Right lobe of liver (tissue), 6 donors: ENCODE data around the gene DIAPH2. TPM values are rescaled to one million over a fixed set of nuclear protein-coding genes. Genes with fewer than 3 reads are reported as not detected.

Experiments
- ATAC-seq, 4 donors: fragments of 200-7000 bp; cut with Tn5 transposase; one replicate each; pipeline ENCODE4 v1.9.1; 2020; ENCODE audit warnings: mild to moderate bottlenecking in 4 of 4, moderate library complexity in 4 of 4
- DNase-seq, 3 donors: peaks; one replicate each; pipeline ENCODE4 v3.0.0-alpha.2; 2020
- H3K27ac ChIP-seq, 3 donors: fragments of 200-600 bp; one replicate each; pipeline ENCODE4 v1.8.0; 2022
- H3K27me3 ChIP-seq, 2 donors: fragments of 200-600 bp; one replicate each; pipeline ENCODE4 v1.8.0; 2022
- H3K36me3 ChIP-seq, 4 donors: fragments of 200-600 bp; sonication (generic) in 1 of 4; one replicate each; pipeline versions ENCODE4 v1.5.1 to v1.8.0; 2017 to 2022; ENCODE audit warnings: control low read depth in 1 of 4
- H3K4me1 ChIP-seq, 4 donors: fragments of 200-600 bp; sonication (generic) in 1 of 4; one replicate each; pipeline versions ENCODE4 v1.5.1 to v1.8.0; 2017 to 2022; ENCODE audit warnings: control low read depth in 1 of 4
- H3K4me3 ChIP-seq, 3 donors: fragments of 200-600 bp; one replicate each; pipeline ENCODE4 v1.8.0; 2022
- H3K9me3 ChIP-seq, 4 donors: fragments of 200-600 bp; sonication (generic) in 1 of 4; one replicate each; pipeline versions ENCODE4 v1.5.1 to v1.8.0; 2017 to 2022; ENCODE audit warnings: control low read depth in 1 of 4
- CTCF ChIP-seq, 4 donors: fragments of 200-600 bp in 3 of 4; fragments of 450-650 bp in 1 of 4; IDR thresholded peaks; one replicate each; pipeline versions ENCODE4 v1.5.1 to v1.8.0; 2016 to 2022; ENCODE audit warnings: antibody characterized with exemption in 4 of 4, mild to moderate bottlenecking in 2 of 4
- POLR2A ChIP-seq: fragments of 450-650 bp; IDR thresholded peaks from one replicate; pipeline ENCODE4 v1.6.1; 2017; ENCODE audit warnings: antibody characterized with exemption, mild to moderate bottlenecking
- WGBS: methylation state at CpG from one replicate; pipeline ENCODE4 v1.1.6; 2018; ENCODE audit warnings: low coverage, low lambda C conversion rate; ENCODE audit not compliant: insufficient coverage; ENCODE audit errors: missing lambda C conversion rate; 5-methylcytosine and 5-hydroxymethylcytosine counted together
- intact Hi-C, 2 donors: fragments of 100-400 bp; cut with DNase I; formaldehyde crosslinking; loops; one replicate each; pipeline versions ENCODE4 v1.11.2 to v1.14.1; 2022
- total RNA-seq, 6 experiments: library from RNA; depleted of rRNA in 2 of 6; stranded (reverse); fragments of >200 nt in 2 of 6; fragmentation: NEBNext Ultra II Directional in 3 of 6; extraction: Animal tissue kit (Norgen Biotek cat#: 25700) in 3 of 6; gene quantifications; one replicate each; pipeline versions ENCODE4 v1.1.0 to v1.2.4, GENCODE V29; 2016 to 2023
- donor health status: DM: no; HTN: yes; CAD: no.
- donor health status: DM: no; HTN: no; CAD: no.
- donor health status: DM: no; HTN: no; CAD: no.
- donor health status: DM: no; HTN: yes; CAD: no.
- donor health status: DM: no; HTN: yes; CAD: no.

Gene DIAPH2
- total RNA-seq, 6 experiments from 2014 or later, result 10.6 to 20.0 (median 16.4) TPM

GRCh38 chrX:97330151-97330550 lies 645.5 kb downstream of the DIAPH2 start:
- TF ChIP-seq CTCF (IDR thresholded peaks at IDR 0.05) (no peak), POLR2A (no peak)
- WGBS, result 83% methylated on average over 1 of the region's 1 CpG

GRCh38 chrX:97332963-97333362 lies 648.3 kb downstream of the DIAPH2 start:
- Histone ChIP-seq H3K27ac (no peak overlapping the region), H3K36me3 (no peaks in the 10 kb centered on the region), H3K9me3 (no peaks in the 10 kb centered on the region), H3K4me1 (no peaks in the 10 kb centered on the region), H3K4me3 (no peak overlapping the region), H3K27me3 (no peaks in the 10 kb centered on the region)
- no peak for ATAC-seq
- no peak for DNase-seq
- intact Hi-C loops, result no loop called here
- 65% methylated on average over 3 of the region's 3 CpGs for WGBS
- TF ChIP-seq CTCF (IDR thresholded peaks at IDR 0.05), result no peak
- no peak for TF ChIP-seq POLR2A

More at GRCh38 chrX:97330151-97330550, 645.5 kb downstream of the DIAPH2 start:
- intact Hi-C loops, result no loop called here
- DNase-seq (no peak), ATAC-seq (no peak)
- Histone ChIP-seq H3K27ac (no peak overlapping the region), H3K4me1 (no peaks in the 10 kb centered on the region), H3K4me3 (no peak overlapping the region), H3K27me3 (no peaks in the 10 kb centered on the region), H3K36me3 (no peaks in the 10 kb centered on the region), H3K9me3 (no peaks in the 10 kb centered on the region)

- ATAC-seq (no peak), DNase-seq (no peak)
- TF ChIP-seq CTCF (IDR thresholded peaks at IDR 0.05) (no peak), POLR2A (no peak)
- no peak overlapping the region for H3K4me3 ChIP-seq
- 77% methylated on average over 3 of the region's 9 CpGs for WGBS
- no peak overlapping the region for H3K27ac ChIP-seq
- H3K4me1 ChIP-seq, result no peaks in the 10 kb centered on the region
- H3K36me3 ChIP-seq, result no peaks in the 10 kb centered on the region
- intact Hi-C loops, result no loop called here
- H3K27me3 ChIP-seq, result no peaks in the 10 kb centered on the region
- H3K9me3 ChIP-seq, result no peaks in the 10 kb centered on the region
Observed at GRCh38 chrX:97334850-97335249, 650.2 kb downstream of the DIAPH2 start.

- H3K36me3 ChIP-seq, result no peaks in the 10 kb centered on the region
- no peaks in the 10 kb centered on the region for H3K27me3 ChIP-seq
- TF ChIP-seq CTCF (IDR thresholded peaks at IDR 0.05) (no peak), POLR2A (no peak)
- no peak overlapping the region for H3K27ac ChIP-seq
- H3K9me3 ChIP-seq, result no peaks in the 10 kb centered on the region
- no peaks in the 10 kb centered on the region for H3K4me1 ChIP-seq
- no peak overlapping the region for H3K4me3 ChIP-seq
- ATAC-seq (no peak), DNase-seq (no peak)
- WGBS, result 20% methylated on average over 2 of the region's 2 CpGs
- intact Hi-C loops, result no loop called here
Observed at GRCh38 chrX:97344724-97345123, 660.1 kb downstream of the DIAPH2 start.

GRCh38 chrX:97358941-97359340 lies 674.3 kb downstream of the DIAPH2 start:
- ATAC-seq (no peak), DNase-seq (no peak)
- no peak for TF ChIP-seq CTCF (IDR thresholded peaks at IDR 0.05)
- TF ChIP-seq POLR2A, result no peak
- Histone ChIP-seq H3K27me3 (no peaks in the 10 kb centered on the region), H3K27ac (no peak overlapping the region), H3K9me3 (no peaks in the 10 kb centered on the region), H3K4me3 (no peak overlapping the region), H3K4me1 (no peaks in the 10 kb centered on the region), H3K36me3 (no peaks in the 10 kb centered on the region)
- WGBS, result 61% methylated on average over 2 of the region's 2 CpGs
- intact Hi-C loops, result no loop called here
